ENCODE data around the gene RBBP8NL.

Gene RBBP8NL

DNA sequence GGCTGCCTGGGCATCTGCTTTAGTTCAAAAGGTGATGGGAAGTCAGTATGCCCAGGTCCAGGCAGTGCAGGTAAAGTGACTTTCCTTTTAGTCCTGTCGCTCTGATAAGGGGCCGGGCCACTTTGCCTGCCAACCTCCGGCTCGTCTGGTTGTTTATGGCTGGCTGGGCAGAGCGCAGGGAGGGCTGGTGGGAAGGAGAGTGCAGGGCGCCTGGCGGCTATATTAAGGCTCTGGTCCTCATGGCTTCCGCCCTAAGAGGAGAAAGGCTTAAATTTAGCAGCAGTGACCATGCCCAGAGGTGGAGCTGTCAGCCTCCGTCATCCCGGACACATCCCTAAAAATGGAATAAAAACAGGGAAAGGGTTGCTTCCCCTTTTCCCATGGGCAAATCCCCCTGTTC is 33.8 kb upstream of the RBBP8NL start:
- no peak overlapping the region for H3K9ac ChIP-seq (ENCODE audit: low read length)
- H3K27ac ChIP-seq (ENCODE audit: low read depth, low read length, poor library complexity, severe bottlenecking), result no peak overlapping the region
- H3K79me2 ChIP-seq (ENCODE audit: insufficient read depth, low read length), result no peaks in the 10 kb centered on the region
- no peak overlapping the region for H2AFZ ChIP-seq (ENCODE audit: low read length)
- H3K4me1 ChIP-seq (ENCODE audit: insufficient read depth, low read length, severe bottlenecking), result no peaks in the 10 kb centered on the region
- H3K36me3 ChIP-seq (ENCODE audit: insufficient read depth, low read length), result no peaks in the 10 kb centered on the region
- no peaks in the 10 kb centered on the region for H3F3A ChIP-seq (ENCODE audit: insufficient read depth, low read length)
- H4K20me1 ChIP-seq (ENCODE audit: insufficient read depth, low read length), result no peaks in the 10 kb centered on the region
- H3K4me3 ChIP-seq (ENCODE audit: low read depth, low read length, poor library complexity, severe bottlenecking), result no peak overlapping the region
- TF ChIP-seq, protein P1, sequence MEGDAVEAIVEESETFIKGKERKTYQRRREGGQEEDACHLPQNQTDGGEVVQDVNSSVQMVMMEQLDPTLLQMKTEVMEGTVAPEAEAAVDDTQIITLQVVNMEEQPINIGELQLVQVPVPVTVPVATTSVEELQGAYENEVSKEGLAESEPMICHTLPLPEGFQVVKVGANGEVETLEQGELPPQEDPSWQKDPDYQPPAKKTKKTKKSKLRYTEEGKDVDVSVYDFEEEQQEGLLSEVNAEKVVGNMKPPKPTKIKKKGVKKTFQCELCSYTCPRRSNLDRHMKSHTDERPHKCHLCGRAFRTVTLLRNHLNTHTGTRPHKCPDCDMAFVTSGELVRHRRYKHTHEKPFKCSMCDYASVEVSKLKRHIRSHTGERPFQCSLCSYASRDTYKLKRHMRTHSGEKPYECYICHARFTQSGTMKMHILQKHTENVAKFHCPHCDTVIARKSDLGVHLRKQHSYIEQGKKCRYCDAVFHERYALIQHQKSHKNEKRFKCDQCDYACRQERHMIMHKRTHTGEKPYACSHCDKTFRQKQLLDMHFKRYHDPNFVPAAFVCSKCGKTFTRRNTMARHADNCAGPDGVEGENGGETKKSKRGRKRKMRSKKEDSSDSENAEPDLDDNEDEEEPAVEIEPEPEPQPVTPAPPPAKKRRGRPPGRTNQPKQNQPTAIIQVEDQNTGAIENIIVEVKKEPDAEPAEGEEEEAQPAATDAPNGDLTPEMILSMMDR (IDR thresholded peaks at IDR 0.05; ENCODE audit: low read length), result no peak
- no peak overlapping the region for H3K4me2 ChIP-seq (ENCODE audit: low read length)
- 0 out of 2 replicates have a peak, but pooled peaks cover 5% of the 10 kb centered on the region for H3K27me3 ChIP-seq (ENCODE audit: insufficient read depth, low read length)
- H3K9me3 ChIP-seq (ENCODE audit: low read length), result no peaks in the 10 kb centered on the region
- H3K9me2 ChIP-seq (ENCODE audit: low read depth, low read length), result no peaks in the 10 kb centered on the region

DNA sequence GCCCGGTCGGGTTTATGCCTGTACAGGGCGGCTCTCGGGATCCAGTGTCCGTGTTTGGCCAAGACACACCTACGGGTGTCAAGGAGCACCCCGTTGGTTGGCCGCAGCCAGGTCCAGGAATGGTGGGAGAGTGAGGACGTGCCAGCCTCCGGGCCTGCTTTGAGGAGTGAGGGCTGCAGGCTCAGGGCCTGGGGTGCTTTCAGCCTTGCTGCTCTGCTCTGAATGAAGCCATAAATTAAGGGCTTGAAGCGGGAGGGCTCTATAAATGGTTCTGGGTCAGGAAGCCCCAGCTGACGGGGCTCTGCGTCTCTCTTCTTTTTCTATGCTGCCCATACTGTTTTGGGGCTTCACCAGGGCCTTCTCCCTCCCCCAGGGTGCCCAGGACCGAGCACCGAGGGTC is 33.3 kb upstream of the RBBP8NL start:
- H3K27ac ChIP-seq (ENCODE audit: low read depth, low read length, poor library complexity, severe bottlenecking), result no peak overlapping the region
- H3K36me3 ChIP-seq (ENCODE audit: insufficient read depth, low read length), result no peaks in the 10 kb centered on the region
- H3F3A ChIP-seq (ENCODE audit: insufficient read depth, low read length), result no peaks in the 10 kb centered on the region
- H3K4me3 ChIP-seq (ENCODE audit: low read depth, low read length, poor library complexity, severe bottlenecking), result no peak overlapping the region
- H3K4me2 ChIP-seq (ENCODE audit: low read length), result no peak overlapping the region
- no peaks in the 10 kb centered on the region for H4K20me1 ChIP-seq (ENCODE audit: insufficient read depth, low read length)
- H2AFZ ChIP-seq (ENCODE audit: low read length), result no peak overlapping the region
- H3K27me3 ChIP-seq (ENCODE audit: insufficient read depth, low read length), result 0 out of 2 replicates have a peak, but pooled peaks cover 5% of the 10 kb centered on the region
- H3K79me2 ChIP-seq (ENCODE audit: insufficient read depth, low read length), result no peaks in the 10 kb centered on the region
- H3K9me2 ChIP-seq (ENCODE audit: low read depth, low read length), result no peaks in the 10 kb centered on the region
- TF ChIP-seq, protein P1 (IDR thresholded peaks at IDR 0.05; ENCODE audit: low read length), result no peak
- no peaks in the 10 kb centered on the region for H3K9me3 ChIP-seq (ENCODE audit: low read length)
- H3K9ac ChIP-seq (ENCODE audit: low read length), result no peak overlapping the region
- no peaks in the 10 kb centered on the region for H3K4me1 ChIP-seq (ENCODE audit: insufficient read depth, low read length, severe bottlenecking)

DNA sequence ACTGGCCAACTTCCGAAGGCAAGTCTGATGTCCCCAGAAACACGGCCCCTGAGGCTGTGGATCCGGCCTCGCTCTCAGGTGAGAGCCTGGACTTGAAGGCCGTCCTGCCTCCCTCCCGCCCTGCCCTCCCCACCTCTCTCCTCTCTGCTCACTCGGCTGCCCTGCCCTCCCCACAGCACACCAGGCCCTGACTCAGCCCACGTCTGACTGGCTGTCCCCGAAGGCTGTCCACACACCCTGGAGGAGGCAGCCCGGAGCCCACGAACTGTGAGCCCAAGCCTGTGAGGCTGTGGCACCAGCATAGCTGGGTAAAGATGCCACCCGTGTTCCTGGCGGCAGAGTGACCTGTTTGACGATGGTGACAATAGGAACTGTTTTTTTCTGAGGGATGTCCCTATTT is 32.1 kb upstream of the RBBP8NL start:
- no peaks in the 10 kb centered on the region for H3K9me2 ChIP-seq (ENCODE audit: low read depth, low read length)
- H3K4me3 ChIP-seq (ENCODE audit: low read depth, low read length, poor library complexity, severe bottlenecking), result no peak overlapping the region
- H3K4me2 ChIP-seq (ENCODE audit: low read length), result no peak overlapping the region
- H4K20me1 ChIP-seq (ENCODE audit: insufficient read depth, low read length), result no peaks in the 10 kb centered on the region
- H3K79me2 ChIP-seq (ENCODE audit: insufficient read depth, low read length), result no peaks in the 10 kb centered on the region
- H3K9me3 ChIP-seq (ENCODE audit: low read length), result no peaks in the 10 kb centered on the region
- H2AFZ ChIP-seq (ENCODE audit: low read length), result no peak overlapping the region
- H3K9ac ChIP-seq (ENCODE audit: low read length), result no peak overlapping the region
- no peaks in the 10 kb centered on the region for H3F3A ChIP-seq (ENCODE audit: insufficient read depth, low read length)
- H3K27me3 ChIP-seq (ENCODE audit: insufficient read depth, low read length), result 0 out of 2 replicates have a peak, but pooled peaks cover 5% of the 10 kb centered on the region
- H3K36me3 ChIP-seq (ENCODE audit: insufficient read depth, low read length), result no peaks in the 10 kb centered on the region
- no peak overlapping the region for H3K27ac ChIP-seq (ENCODE audit: low read depth, low read length, poor library complexity, severe bottlenecking)
- TF ChIP-seq EZH2 (IDR thresholded peaks at IDR 0.05; ENCODE audit: borderline replicate concordance, low read length), result no peak
- TF ChIP-seq, protein P1 (IDR thresholded peaks at IDR 0.05; ENCODE audit: low read length), result no peak
- H3K4me1 ChIP-seq (ENCODE audit: insufficient read depth, low read length, severe bottlenecking), result no peaks in the 10 kb centered on the region

All from OCI-LY1 (cell line).